ENCODE data around the gene FARP1. TPM values are rescaled to one million over a fixed set of nuclear protein-coding genes. Genes with fewer than 3 reads are reported as not detected.
A peak's percentile ranks its signal among the peaks of the same experiment; 100 is the strongest.

FARP1 gene
- total RNA-seq, 1 donor from 2014 or later, result 17.7 TPM

DNA sequence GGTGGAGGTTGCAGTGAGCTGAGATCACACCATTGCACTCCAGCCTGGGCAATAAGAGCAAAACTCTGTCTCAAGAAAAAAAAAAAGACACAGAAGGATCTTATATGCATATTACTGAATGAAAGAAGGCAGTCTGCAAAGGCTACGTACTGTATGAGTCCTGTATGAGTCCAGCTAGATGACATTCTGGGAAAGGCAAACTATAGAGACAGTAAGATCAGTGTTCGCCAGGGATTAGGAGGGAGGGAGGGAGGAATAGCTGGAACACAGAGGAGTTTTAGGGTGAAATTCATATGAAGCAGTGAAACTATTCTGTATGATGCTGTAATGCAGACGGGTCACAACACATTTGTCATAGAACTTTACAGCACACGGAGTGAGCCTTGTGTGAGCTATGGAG lies 200.1 kb downstream of the FARP1 start:
- intact Hi-C loops (cut with DNase I), result no loop called here
- Histone ChIP-seq H3K9me3 (no peaks in the 10 kb centered on the region), H3K4me1 (peaks cover 1% of the 10 kb centered on the region), H3K27me3 (no peaks in the 10 kb centered on the region), H3K4me3 (no peak overlapping the region), H3K27ac (no peak overlapping the region), H3K36me3 (no peaks in the 10 kb centered on the region)
- no peak for DNase-seq (ENCODE audit: extremely low spot score in 2 of 2)
- TF ChIP-seq POLR2AphosphoS5 (IDR thresholded peaks at IDR 0.05; ENCODE audit: insufficient read depth in 1 of 2, low read depth in 1 of 2) (no peak), POLR2A (IDR thresholded peaks at IDR 0.05) (no peak)
- TF ChIP-seq, protein P1, sequence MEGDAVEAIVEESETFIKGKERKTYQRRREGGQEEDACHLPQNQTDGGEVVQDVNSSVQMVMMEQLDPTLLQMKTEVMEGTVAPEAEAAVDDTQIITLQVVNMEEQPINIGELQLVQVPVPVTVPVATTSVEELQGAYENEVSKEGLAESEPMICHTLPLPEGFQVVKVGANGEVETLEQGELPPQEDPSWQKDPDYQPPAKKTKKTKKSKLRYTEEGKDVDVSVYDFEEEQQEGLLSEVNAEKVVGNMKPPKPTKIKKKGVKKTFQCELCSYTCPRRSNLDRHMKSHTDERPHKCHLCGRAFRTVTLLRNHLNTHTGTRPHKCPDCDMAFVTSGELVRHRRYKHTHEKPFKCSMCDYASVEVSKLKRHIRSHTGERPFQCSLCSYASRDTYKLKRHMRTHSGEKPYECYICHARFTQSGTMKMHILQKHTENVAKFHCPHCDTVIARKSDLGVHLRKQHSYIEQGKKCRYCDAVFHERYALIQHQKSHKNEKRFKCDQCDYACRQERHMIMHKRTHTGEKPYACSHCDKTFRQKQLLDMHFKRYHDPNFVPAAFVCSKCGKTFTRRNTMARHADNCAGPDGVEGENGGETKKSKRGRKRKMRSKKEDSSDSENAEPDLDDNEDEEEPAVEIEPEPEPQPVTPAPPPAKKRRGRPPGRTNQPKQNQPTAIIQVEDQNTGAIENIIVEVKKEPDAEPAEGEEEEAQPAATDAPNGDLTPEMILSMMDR (IDR thresholded peaks at IDR 0.05), result no peak

GRCh38 chr13:98343461-98343860 lies 200.6 kb downstream of the FARP1 start:
- H3K4me1 ChIP-seq, result peaks cover 6% of the 10 kb centered on the region
- intact Hi-C loops (cut with DNase I), result no loop called here
- no peaks in the 10 kb centered on the region for H3K36me3 ChIP-seq
- no peak overlapping the region for H3K4me3 ChIP-seq
- no peaks in the 10 kb centered on the region for H3K9me3 ChIP-seq
- no peak for TF ChIP-seq POLR2A (IDR thresholded peaks at IDR 0.05)
- TF ChIP-seq, protein P1 (IDR thresholded peaks at IDR 0.05), result no peak
- no peak for TF ChIP-seq POLR2AphosphoS5 (IDR thresholded peaks at IDR 0.05; ENCODE audit: insufficient read depth in 1 of 2, low read depth in 1 of 2)
- H3K27ac ChIP-seq, result no peak overlapping the region
- DNase-seq (ENCODE audit: extremely low spot score in 2 of 2), result no peak
- H3K27me3 ChIP-seq, result no peaks in the 10 kb centered on the region

DNA sequence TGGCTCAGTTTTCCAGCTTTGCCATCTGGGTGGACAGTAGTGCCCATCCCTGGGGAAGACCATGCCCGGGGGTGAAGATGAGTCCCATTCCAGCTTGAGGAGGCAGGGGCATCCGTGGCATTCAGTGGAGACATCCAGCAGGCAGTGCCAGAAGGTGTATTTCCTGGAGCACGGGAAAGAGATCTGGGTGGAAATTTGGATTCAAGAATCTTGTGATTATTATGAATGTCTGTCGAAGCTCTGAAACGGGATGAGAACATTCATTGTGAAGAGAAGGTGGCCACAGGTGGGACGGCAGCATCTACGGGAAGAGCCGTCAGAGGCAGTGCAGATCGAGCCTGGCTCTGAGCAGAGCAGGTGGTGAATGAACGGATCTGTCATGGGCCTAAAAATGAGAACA lies 201.5 kb downstream of the FARP1 start:
- Histone ChIP-seq H3K4me1 (peaks cover 13% of the 10 kb centered on the region), H3K9me3 (no peaks in the 10 kb centered on the region), H3K4me3 (no peak overlapping the region), H3K27me3 (no peaks in the 10 kb centered on the region), H3K27ac (no peak overlapping the region), H3K36me3 (no peaks in the 10 kb centered on the region)
- DNase-seq (ENCODE audit: extremely low spot score in 2 of 2), result no peak
- no peak for TF ChIP-seq POLR2A (IDR thresholded peaks at IDR 0.05)
- TF ChIP-seq, protein P1 (IDR thresholded peaks at IDR 0.05), result no peak
- TF ChIP-seq POLR2AphosphoS5 (IDR thresholded peaks at IDR 0.05; ENCODE audit: insufficient read depth in 1 of 2, low read depth in 1 of 2), result no peak
- intact Hi-C loops (cut with DNase I), result no loop called here

- H3K4me1 ChIP-seq, result peaks cover 13% of the 10 kb centered on the region
- no peaks in the 10 kb centered on the region for H3K9me3 ChIP-seq
- H3K4me3 ChIP-seq, result no peak overlapping the region
- peak in 1 of 2 donors; percentile 44 for DNase-seq (ENCODE audit: extremely low spot score in 2 of 2)
- H3K36me3 ChIP-seq, result no peaks in the 10 kb centered on the region
- H3K27ac ChIP-seq, result no peak overlapping the region
- H3K27me3 ChIP-seq, result no peaks in the 10 kb centered on the region
- TF ChIP-seq POLR2AphosphoS5 (IDR thresholded peaks at IDR 0.05; ENCODE audit: insufficient read depth in 1 of 2, low read depth in 1 of 2) (no peak), POLR2A (IDR thresholded peaks at IDR 0.05) (no peak)
- TF ChIP-seq, protein P1 (IDR thresholded peaks at IDR 0.05), result no peak
- intact Hi-C loops (cut with DNase I), result no loop called here
Observed at GRCh38 chr13:98345107-98345935, 202.4 kb downstream of the FARP1 start.
